Left lobe of liver (tissue), 2 donors: ENCODE data around the gene ZNF561. TPM values are rescaled to one million over a fixed set of nuclear protein-coding genes. Genes with fewer than 3 reads are reported as not detected.
"Not testable (repeated sequence)": the region's sequence is repeated elsewhere in the genome, so short reads cannot be mapped to it uniquely, and the experiment has no call there.

ENCODE experiments used
- ATAC-seq: fragments of 200-7000 bp; cut with Tn5 transposase; one replicate; pipeline ENCODE4 v1.9.1; 2020; ENCODE audit warnings: mild to moderate bottlenecking, moderate library complexity
- DNase-seq: peaks from one replicate; pipeline ENCODE4 v3.0.0-alpha.2; 2020; ENCODE audit warnings: low spot score
- total RNA-seq: library from RNA; stranded (reverse); gene quantifications from one replicate; pipeline ENCODE4 v1.2.1, GENCODE V29; 2021
- donor health status: DM: no; HTN: no; CAD: no; lungs with moderate emphysema.
- donor health status: DM: no; HTN: yes; CAD: no.

Gene ZNF561
- total RNA-seq, result 11.5 TPM

DNA sequence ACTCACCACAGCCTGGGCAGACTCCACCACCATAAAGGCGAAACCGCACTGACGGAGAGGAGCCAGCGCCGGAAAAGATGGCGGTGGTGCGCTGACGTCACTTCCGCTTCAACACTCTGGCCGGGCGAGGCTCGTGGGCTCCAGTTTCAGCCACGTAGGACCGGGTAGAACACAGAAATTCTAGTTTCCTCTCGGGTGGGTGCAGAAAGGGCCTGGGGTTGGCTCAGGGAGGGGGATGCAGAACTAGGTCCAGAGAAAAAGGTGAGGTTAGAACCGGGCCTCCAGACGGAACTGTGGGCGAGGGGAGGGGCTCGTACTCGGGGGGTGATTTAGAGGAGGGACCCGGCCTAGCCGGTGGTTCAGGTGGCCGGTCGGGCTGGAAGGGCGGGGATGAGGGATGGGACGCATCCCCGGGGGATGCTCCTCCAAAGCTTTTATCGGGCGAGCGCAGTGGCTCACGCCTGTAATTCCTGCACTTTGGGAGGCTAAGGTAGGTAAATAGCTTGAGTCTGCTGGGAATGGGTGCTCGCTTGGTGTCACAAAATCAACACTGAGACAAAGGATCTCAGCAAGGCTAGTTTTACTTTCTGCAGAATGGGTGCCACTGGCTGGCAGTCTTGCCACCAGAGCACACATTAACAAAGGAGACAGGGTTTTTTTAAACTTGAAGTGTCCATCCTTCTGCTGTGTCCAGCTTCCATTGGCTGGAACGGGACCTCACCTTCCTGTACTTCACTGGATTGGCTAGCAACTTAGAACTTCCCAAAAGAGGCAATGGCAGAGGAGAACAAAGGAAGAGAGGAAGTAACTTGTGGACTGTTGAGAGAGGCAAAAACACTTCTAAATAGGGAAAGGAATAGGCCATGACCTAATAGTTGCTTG lies at the start of gene ZNF561:
Gene ZNF561 (minus strand): TSS at position 77 of the 882 bp plus-strand sequence. CDS start 1,776 bp downstream, outside the sequence.
- ATAC-seq, result peak; percentile 94
- DNase-seq, result peak; percentile 85

DNA sequence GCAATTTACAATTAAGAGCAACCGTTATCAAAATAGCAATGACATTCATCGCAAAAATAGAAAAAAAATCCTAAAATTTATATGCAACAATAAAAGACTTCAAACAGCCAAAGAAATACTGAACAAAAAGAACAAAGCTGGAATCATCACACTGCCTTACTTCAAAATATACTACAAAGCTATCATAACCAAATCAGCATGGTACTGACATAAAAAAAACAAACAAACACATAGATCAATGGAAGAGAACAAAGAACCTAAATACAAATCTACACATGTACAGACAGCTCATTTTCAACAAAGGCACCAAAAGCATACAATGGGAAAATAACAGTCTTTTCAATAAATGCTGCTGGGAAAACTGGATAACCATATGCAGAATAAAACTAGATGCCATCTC lies 47.5 kb upstream of the ZNF561 start:
- no peak for ATAC-seq

DNA sequence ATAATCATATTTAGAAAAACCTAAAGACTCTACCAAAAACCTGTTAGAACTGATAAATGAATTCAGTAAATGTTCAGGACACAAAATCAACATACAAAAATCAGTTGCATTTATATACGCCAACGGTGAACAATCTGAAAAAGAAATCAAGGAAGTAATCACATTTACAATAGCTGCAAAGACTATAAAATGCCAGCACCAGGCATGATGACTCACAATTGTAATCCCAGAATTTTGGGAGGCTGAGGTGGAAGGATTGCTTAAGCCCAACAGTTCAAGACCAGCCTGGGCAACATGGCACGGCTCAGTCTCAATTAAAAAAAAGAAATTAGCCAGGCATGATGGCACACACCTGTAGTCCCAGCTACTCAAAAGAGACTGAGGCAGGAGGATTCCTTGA lies 46.9 kb upstream of the ZNF561 start:
- no peak for DNase-seq

More for the DNA sequence above, 47.5 kb upstream of the ZNF561 start:
- DNase-seq, result no peak

DNA sequence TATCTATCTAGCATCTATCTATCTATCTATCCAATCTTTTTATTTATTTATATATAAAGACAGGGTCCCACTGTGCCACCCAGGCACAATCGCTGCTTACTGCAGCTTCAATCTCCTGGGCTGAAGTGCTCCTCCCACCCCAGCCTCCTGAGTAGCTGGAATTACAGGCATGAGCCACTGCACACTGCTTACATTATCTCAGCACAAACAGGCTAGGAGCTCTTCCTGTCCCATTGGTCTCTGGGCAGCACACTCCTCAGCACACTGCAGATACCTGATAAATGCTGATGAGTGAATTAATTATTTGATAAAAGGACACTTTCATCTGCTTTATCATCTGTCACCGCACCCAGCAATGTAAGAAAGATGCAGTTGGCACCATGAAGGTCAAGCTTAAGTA lies 37.7 kb upstream of the ZNF561 start:
- no peak for DNase-seq
- no peak for ATAC-seq

More for the DNA sequence above, 46.9 kb upstream of the ZNF561 start:
- no peak for ATAC-seq

DNA sequence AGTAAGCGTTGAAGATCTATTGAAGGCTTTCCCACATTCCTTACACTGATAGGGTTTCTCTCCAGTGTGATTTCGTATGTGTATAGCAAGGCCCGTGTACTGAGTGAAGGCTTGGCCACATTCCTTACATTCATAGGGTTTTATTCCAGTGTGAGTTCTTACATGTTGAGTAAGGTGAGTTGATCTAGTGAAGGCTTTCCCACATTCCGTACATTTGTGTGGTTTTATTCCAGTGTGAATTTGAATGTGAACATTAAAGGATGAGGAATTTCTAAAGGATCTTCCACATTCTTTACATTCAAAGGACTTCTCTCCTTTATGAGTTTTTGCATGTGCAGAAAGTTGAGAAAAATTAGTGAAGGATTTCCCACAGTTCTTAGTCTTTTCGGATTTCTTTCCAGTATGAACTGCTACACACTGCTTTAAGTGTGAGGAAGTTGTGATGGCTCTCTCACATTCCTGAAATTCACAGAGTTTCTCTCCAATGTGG lies 32.1 kb upstream of the ZNF561 start:
- not testable (repeated sequence) for DNase-seq, ATAC-seq

DNA sequence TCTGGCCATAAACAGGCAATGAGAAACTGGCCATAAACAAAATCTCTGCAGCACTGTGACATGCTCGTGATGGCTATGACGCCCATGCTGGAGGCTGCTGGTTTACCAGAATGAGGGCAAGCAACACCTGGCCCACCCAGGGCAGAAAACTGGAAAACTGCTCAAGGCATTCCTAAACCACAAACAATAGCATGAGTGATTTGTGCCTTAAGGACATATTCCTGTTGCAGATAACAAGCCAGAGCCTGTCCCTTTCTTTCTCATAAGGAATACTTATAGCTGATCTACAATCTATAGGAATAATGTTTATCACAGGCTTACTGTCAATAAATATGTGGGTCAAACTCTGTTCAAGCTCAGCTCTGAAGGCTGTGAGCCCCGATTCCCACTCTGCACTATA lies 30.4 kb upstream of the ZNF561 start:
- ATAC-seq, DNase-seq: not testable (repeated sequence)

DNA sequence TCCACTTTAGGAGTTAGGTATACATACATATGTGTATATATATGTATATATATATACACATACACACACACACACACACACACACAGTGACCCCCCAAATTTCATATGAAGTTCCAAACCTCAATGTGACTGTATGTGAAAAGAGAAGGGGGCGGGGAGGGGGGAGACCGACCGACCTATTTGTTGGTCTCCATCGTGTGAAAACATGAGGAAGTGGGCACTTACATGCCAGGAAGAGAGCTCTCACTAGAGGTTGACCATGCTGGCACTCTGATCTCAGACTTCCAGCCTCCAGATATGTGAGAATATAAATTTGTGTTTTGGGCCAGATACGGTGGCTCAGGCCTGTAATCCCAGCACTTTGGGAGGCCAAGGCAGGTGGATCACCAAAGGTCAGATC lies 29.3 kb upstream of the ZNF561 start:
- ATAC-seq (no peak), DNase-seq (no peak)

DNA sequence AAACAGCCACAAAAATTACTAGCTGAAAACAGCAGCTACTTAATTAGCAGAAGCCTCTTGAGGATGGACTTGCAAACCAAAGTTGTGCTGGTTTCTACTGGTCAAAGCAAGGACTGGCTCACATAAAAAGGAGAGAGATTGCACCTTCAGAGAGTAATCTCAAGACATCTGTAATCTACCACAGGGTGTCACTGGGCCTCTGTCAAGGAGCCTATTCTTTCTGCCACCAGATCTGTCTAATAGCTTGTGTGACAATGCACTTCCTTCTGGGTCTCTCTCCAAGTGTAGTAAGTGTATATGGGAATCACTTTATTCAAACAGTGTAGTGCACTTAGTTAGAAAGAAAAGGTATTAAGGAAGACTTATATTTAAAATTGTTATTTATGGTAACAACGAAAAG lies 24.4 kb upstream of the ZNF561 start:
- no peak for DNase-seq
- no peak for ATAC-seq

DNA sequence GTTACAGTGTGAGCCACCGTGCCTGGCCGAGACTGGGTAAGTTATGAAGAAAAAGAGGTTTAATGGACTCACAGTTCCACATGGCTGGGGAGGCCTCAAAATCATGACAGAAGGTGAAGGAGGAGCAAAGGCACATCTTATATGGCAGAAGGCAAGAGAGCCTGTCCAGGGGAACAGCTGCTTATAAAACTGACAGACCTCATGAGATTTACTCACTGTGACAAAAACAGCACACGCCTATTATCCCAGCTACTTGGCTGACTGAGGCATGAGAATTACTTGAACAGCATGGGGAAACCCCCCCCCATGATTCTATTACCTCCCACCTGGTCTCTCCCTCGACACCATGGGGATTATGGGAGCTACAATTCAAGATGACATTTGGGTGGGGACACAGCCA lies 23.4 kb upstream of the ZNF561 start:
- DNase-seq (no peak), ATAC-seq (no peak)

DNA sequence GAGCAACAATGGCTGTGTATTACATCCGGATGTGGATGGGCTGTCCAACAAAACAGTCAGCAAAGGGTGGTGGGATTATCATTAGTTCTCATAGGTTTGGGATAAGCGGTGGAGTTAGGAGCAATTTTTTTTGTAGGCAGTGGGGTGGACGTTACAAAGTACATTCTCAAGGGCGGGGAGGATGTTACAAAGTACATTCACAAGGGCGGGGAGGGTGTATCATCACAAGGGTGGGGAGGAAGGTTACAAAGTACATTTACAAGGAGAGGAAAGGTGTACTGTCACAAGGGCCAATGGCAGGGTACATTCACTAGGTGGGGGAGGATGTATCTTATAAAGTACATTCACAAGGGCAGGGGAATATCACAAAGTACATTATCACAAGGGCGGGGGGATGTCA lies 20.8 kb upstream of the ZNF561 start:
- no peak for DNase-seq
- ATAC-seq, result no peak

DNA sequence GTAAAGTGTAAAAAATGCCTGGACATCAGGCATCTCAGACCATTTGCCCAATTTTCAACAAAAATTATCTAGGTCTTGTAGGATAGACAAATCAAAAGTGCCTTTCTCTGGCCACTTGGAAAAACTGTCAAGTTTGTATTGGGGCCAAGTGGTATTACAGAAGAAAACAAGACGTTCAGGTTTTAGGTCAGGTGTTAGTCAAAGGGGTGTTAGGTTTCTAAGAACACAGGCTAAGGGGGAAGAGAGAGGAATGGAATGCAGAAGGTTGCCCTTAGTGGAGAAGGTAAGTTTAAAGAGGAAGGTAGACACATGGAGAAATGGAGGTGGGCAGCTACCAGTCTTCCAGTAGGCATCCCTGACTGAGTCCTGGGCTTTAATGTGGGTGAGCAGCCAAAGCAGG lies 19.9 kb upstream of the ZNF561 start:
- DNase-seq, result no peak

DNA sequence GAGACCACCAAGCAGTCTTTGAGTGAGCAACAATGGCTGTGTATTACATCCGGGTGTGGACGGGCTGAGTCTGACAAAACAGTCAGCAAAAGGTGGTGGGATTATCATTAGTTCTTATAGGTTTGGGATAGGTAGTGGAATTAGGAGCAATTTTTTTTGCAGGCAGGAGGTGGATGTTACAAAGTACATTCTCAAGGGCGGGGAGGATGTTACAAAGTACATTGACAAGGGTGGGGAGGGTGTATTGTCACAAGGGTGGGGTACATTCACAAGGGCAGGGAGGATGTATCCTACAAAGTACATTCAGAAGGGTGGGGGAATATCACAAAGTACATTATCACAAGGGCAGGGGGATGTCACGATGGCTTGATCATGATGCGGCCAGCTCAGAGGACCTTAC lies 15.0 kb upstream of the ZNF561 start:
- ATAC-seq, result no peak
- DNase-seq, result no peak

More for the DNA sequence above, 19.9 kb upstream of the ZNF561 start:
- ATAC-seq, result no peak

DNA sequence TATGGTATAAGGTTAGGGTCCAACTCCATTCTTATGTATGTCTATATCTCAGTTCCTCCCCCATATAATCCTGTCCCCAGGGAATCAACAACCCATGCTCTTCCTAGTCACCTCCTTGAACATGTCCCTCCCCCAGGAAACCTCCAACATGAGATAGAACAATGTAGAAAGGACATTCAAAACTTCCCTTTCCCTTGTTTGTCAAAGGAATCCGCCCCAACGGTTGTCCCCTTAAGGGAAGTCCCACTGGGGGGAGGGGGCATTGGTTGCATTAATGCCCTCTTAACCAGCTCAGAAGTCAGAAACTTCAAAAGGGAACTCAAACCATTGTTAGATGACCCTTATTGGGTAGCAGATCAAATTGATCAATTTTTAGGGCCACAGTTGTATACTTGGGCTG lies 6.8 kb upstream of the ZNF561 start:
- ATAC-seq, result no peak
- no peak for DNase-seq

DNA sequence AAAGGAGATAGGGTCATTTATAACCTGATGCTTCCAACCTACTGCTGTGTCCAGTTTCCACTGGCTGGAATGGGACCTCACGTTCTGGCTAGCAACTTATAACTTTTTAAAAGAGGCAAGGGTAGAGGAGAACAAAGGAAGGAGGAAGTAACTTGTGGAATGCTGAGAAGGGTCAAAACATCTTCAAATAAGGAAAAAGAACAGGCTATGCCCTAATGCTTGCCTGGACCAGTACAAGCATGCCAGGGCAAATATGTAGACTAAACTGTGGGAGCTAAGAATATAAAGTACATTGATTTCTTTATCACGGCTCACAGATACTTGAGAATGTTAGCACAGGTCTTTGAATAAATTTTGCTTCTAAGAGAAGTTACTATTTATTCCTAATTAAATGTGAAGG lies 1.5 kb upstream of the ZNF561 start:
- DNase-seq, result no peak
- no peak for ATAC-seq

DNA sequence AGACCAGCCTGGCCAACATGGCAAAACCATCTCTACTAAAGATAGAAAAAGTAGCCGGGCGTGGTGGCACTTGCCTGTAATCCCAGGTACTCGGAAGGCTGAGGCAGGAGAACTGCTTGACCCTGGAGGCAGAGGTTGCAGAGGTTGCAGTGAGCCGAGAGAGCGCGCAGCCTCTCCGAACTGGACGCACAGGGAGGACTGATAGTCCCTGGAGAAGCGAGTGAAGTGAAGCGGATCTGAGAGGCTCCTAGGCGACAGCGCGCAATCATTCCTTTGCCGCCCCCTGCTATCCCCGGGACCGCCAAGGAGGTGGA lies 233 bp downstream of the ZNF561 start:
- ATAC-seq (no peak), DNase-seq (no peak)

DNA sequence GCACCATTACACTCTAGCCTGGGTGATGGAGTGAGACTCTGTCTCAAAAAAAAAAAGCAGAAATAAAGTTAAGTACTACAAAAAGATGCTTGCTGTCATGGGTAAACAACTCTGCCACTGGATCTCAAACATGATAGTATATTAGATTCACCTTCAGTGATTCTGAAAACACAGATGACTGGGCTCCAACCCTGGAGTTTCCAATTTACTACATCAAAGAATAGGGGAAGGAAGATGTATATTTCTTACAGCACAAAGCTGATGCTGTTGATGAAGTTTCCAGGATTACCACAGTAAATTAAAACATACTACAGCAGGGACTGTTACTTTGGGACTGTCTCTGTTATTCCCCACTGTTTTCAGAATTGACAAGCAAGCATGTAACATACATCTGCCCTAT lies 5.2 kb downstream of the ZNF561 start:
- ATAC-seq (no peak), DNase-seq (no peak)

DNA sequence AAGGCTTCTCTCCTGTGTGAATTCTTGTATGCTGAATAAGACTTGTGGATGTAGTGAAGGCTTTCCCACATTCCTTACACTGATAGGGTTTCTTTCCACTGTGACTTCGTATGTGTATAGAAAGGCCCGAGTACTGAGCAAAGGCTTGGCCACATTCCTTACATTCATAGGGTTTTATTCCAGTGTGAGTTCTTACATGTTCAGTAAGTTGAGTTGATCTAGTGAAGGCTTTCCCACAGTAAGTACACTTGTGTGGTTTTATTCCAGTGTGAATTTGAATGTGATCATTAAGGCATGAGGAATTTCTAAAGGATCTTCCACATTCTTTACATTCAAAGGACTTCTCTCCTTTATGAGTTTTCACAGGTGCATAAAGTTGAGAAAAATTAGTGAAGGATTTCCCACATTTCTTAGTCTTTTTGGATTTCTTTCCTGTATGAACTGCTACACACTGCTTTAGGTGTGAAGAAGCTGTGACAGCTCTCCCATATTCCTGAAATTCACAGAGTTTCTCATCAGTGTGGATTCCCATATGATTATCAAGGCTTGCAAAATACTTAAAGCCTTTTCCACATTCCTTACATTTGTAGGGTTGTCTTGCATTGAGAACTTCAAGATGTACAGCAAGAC lies 10.4 kb downstream of the ZNF561 start:
- ATAC-seq (no peak), DNase-seq (no peak)

DNA sequence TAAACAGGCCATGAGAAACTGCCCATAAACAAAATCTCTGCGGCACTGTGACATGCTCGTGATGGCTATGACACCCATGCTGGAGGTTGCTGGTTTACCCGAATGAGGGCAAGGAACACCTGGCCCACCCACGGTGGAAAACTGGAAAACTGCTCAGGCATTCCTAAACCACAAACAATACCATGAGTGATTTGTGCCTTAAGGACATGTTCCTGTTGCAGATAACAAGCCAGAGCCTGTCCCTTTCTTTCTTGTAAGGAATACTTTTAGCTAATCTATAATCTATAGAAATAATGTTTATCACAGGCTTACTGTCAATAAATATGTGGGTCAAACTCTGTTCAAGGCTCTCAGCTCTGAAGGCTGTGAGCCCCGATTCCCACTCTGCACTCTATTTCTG lies 12.1 kb downstream of the ZNF561 start:
- DNase-seq (no peak), ATAC-seq (no peak)

DNA sequence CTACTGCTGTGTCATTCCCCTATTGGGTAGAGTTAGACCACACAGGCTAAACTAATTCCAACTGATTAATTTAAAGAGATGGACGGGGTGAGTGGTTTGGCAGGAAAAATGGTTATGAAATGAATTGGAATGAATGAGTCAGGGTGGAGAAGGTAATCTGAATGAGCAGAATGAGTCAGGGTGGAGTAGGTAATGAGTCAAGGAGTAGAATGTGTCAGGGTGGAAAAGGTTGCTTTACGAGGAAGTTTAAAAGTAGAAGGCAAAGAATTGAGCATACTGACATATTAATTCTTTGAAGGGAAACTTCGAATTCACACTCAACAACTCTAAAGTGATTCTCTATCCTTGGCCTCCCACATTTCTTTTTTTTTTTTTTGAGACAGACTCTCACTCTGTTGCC lies 24.0 kb downstream of the ZNF561 start:
- ATAC-seq (no peak), DNase-seq (no peak)

DNA sequence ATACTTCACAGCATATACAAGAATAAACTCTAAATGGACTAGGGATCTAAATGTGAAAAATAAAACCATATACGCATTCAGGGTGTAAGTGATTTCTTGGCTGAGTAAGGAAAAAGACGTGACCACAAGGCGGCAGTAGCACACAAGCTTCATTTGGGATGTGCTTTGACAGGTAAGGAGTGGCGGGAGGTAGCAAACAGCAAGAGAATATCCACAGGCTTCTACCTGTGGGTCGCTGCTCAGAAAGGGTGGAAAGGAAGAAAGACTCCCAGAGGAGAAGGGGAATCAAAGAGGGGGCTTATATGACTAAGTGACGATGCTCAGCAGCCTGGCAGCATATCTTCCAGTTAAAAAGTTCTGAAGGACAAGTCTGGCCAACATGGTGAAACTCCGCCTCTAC lies 34.3 kb downstream of the ZNF561 start:
- DNase-seq (peak; percentile 67), ATAC-seq (peak; percentile 77)

DNA sequence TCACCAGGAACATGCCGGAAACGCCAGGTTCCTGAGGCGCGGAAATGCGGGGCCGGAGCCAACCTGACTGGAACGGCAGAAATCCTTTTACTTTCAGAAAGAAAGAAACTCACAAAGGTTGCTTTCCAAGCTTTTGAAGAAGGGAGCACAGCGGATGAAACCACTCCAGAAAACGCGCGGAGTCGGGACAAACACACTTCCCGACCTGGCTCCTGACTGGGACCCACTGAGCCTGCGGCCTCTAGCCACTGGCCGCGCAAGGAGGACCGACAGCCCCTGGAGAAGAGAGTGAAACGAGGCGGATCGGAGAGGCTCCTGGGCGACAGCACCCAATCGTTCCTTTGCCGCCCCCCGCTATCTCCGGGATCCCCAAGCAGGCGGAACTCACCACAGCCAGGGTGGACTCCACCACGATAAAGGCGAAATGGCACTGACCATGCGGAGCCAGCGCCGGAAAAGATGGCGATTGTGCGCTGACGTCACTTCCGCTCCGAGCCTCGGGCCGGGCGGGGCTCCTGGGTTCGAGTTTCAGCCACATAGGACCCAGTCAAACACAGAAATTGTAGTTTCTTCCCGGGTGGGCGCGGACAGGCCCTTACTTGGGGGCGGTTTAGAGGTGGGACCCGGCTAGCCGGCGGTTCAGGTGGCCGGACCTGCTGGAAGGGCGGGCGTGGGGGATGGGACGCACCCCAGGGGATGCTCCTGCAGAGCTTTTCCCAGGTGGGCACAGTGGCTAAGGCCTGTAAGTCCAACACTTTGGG lies 36.8 kb downstream of the ZNF561 start, which contains the start of gene ZNF121:
Gene ZNF121 (minus strand): TSS at position 432 of the 761 bp plus-strand sequence. CDS start 16,407 bp downstream, outside the sequence.
- ATAC-seq (peak; percentile 96), DNase-seq (peak; percentile 88)
